HuH-7 (cell line): ENCODE measurements around the gene HPCAL1.

ENCODE experiments used
- DNase-seq: peaks from one replicate; pipeline ENCODE4 v3.0.0; 2011; ENCODE audit warnings: low spot score

Gene HPCAL1

GRCh38 chr2:10467401-10467800 lies 164.7 kb downstream of the HPCAL1 start:
- no peak for DNase-seq

- DNase-seq = no peak
Measured at GRCh38 chr2:10469301-10469700, 166.6 kb downstream of the HPCAL1 start.

GRCh38 chr2:10469955-10470608 lies 167.4 kb downstream of the HPCAL1 start:
- DNase-seq = no peak

- DNase-seq = peak; percentile 35
Measured at GRCh38 chr2:10471046-10471571, 168.4 kb downstream of the HPCAL1 start.

GRCh38 chr2:10471955-10472354 lies 169.3 kb downstream of the HPCAL1 start:
- DNase-seq = no peak

- DNase-seq = no peak
Measured at GRCh38 chr2:10473121-10473756, 170.5 kb downstream of the HPCAL1 start.

GRCh38 chr2:10475221-10475722 lies 172.6 kb downstream of the HPCAL1 start:
- DNase-seq = no peak

- DNase-seq = no peak
Measured at GRCh38 chr2:10475811-10476660, 173.3 kb downstream of the HPCAL1 start.

- DNase-seq = no peak
Measured at GRCh38 chr2:10476723-10477442, 174.2 kb downstream of the HPCAL1 start.
